ENCODE results near the gene NEIL1.

DNA sequence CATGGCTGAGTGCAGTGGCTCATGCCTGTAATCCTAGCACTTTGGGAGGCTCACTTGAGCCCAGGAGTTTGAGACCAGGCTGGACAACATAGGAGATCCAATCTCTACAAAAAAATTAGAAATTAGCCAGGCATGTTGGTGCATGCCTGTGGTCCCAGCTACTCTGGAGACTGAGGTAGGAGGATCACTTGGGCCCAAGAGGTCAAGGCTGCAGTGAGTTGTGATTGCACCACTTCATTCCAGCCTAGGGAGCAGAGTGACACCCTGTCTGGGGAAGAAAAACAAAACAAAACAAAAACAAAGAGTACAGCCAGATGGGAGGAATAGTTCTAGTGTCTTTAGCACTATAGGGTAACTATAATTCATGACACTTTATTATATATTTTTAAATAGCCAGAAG lies 37.1 kb upstream of the NEIL1 start:
- TF ChIP-seq, protein P1, sequence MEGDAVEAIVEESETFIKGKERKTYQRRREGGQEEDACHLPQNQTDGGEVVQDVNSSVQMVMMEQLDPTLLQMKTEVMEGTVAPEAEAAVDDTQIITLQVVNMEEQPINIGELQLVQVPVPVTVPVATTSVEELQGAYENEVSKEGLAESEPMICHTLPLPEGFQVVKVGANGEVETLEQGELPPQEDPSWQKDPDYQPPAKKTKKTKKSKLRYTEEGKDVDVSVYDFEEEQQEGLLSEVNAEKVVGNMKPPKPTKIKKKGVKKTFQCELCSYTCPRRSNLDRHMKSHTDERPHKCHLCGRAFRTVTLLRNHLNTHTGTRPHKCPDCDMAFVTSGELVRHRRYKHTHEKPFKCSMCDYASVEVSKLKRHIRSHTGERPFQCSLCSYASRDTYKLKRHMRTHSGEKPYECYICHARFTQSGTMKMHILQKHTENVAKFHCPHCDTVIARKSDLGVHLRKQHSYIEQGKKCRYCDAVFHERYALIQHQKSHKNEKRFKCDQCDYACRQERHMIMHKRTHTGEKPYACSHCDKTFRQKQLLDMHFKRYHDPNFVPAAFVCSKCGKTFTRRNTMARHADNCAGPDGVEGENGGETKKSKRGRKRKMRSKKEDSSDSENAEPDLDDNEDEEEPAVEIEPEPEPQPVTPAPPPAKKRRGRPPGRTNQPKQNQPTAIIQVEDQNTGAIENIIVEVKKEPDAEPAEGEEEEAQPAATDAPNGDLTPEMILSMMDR (IDR thresholded peaks at IDR 0.05), result no peak
- no peak for TF ChIP-seq POLR2A (IDR thresholded peaks at IDR 0.05; ENCODE audit: low read depth)
- no peak for TF ChIP-seq EP300 (IDR thresholded peaks at IDR 0.05)
